ENCODE results near the gene CDA. TPM values are rescaled to one million over a fixed set of nuclear protein-coding genes. Genes with fewer than 3 reads are reported as not detected.

Gene CDA
- total and polyA plus RNA-seq, 7 donors, result 1.0 to 2.5 (median 1.7) TPM

GRCh38 chr1:20578721-20579395 is 10.0 kb upstream of the CDA start:
- TF ChIP-seq CTCF (IDR thresholded peaks at IDR 0.05), result no peak
- DNase-seq, result no peak
- intact Hi-C loops (cut with DNase I), result loop anchor here in 1 of 2 donors (5.0 kb wide), 1 partner anchor 53 kb away; the partner anchor contains the start of gene PINK1
- no peaks in the 10 kb centered on the region for H3K27me3 ChIP-seq (ENCODE audit: insufficient read depth in 3 of 3, low read length in 2 of 3)
- no peak overlapping the region for H3K4me3 ChIP-seq
- 67 to 79% (median 73%) methylated on average over 13 of the region's 13 CpGs for WGBS, 3 donors
- no peaks in the 10 kb centered on the region for H3K9me3 ChIP-seq
- H3K36me3 ChIP-seq (ENCODE audit: insufficient read depth in 1 of 2, low read depth in 1 of 2), result no peaks in the 10 kb centered on the region
- ATAC-seq, result no peak
- no peak overlapping the region for H3K27ac ChIP-seq
- peaks cover 6% of the 10 kb centered on the region for H3K4me1 ChIP-seq

GRCh38 chr1:20584890-20585289 is 4.0 kb upstream of the CDA start:
- intact Hi-C loops (cut with DNase I), result no loop called here
- ATAC-seq (no peak), DNase-seq (no peak)
- Histone ChIP-seq H3K4me3 (no peak overlapping the region), H3K4me1 (no peaks in the 10 kb centered on the region), H3K36me3 (ENCODE audit: insufficient read depth in 1 of 2, low read depth in 1 of 2) (no peaks in the 10 kb centered on the region), H3K9me3 (no peaks in the 10 kb centered on the region), H3K27ac (no peak overlapping the region), H3K27me3 (ENCODE audit: insufficient read depth in 3 of 3, low read length in 2 of 3) (peaks cover 0 to 17% (median 5%) of the 10 kb centered on the region in 3 donors)
- 81 to 86% (median 85%) methylated on average over 2 of the region's 2 CpGs for WGBS, 3 donors
- TF ChIP-seq CTCF (IDR thresholded peaks at IDR 0.05), result no peak

GRCh38 chr1:20586953-20587660 is 1.8 kb upstream of the CDA start:
- Histone ChIP-seq H3K27me3 (ENCODE audit: insufficient read depth in 3 of 3, low read length in 2 of 3) (peaks cover 0 to 30% (median 5%) of the 10 kb centered on the region in 3 donors), H3K27ac (no peak overlapping the region), H3K4me1 (no peaks in the 10 kb centered on the region), H3K4me3 (no peak overlapping the region), H3K36me3 (ENCODE audit: insufficient read depth in 1 of 2, low read depth in 1 of 2) (no peaks in the 10 kb centered on the region), H3K9me3 (no peaks in the 10 kb centered on the region)
- no peak for TF ChIP-seq CTCF (IDR thresholded peaks at IDR 0.05)
- ATAC-seq (peak in 2 of 4 donors; percentile 12 to 31), DNase-seq (peak in 1 of 2 donors; percentile 44)
- intact Hi-C loops (cut with DNase I), result no loop called here
- 64 to 71% (median 68%) methylated on average over 9 to 10 of the region's 10 CpGs for WGBS, 3 donors

GRCh38 chr1:20587661-20588053 is 1.2 kb upstream of the CDA start:
- peak in 3 of 4 donors; percentile 41 to 55 (median 46) for ATAC-seq
- peaks cover 0 to 36% (median 5%) of the 10 kb centered on the region in 3 donors for H3K27me3 ChIP-seq (ENCODE audit: insufficient read depth in 3 of 3, low read length in 2 of 3)
- DNase-seq, result no peak
- no peak overlapping the region for H3K27ac ChIP-seq
- intact Hi-C loops (cut with DNase I), result no loop called here
- 34 to 46% (median 45%) methylated on average over 2 of the region's 2 CpGs for WGBS, 3 donors
- TF ChIP-seq CTCF (IDR thresholded peaks at IDR 0.05), result no peak
- H3K36me3 ChIP-seq (ENCODE audit: insufficient read depth in 1 of 2, low read depth in 1 of 2), result no peaks in the 10 kb centered on the region
- no peaks in the 10 kb centered on the region for H3K4me1 ChIP-seq
- no peak overlapping the region for H3K4me3 ChIP-seq
- H3K9me3 ChIP-seq, result no peaks in the 10 kb centered on the region

Data from psoas muscle (tissue), 8 donors.